SK-N-SH (cell line): ENCODE measurements around the gene PCSK7.
"Not testable (repeated sequence)": the region's sequence is repeated elsewhere in the genome, so short reads cannot be mapped to it uniquely, and the experiment has no call there.

Experiments
- CTCF ChIP-seq: fragments of 200-600 bp; sonication (generic); IDR thresholded peaks from 2 replicates; pipeline ENCODE4 v1.6.1; 2017; ENCODE audit warnings: antibody characterized with exemption, mild to moderate bottlenecking, moderate library complexity
- EZH2phosphoT487 ChIP-seq: fragments of 200-600 bp; sonication (generic); IDR thresholded peaks from 2 replicates; pipeline ENCODE4 v1.6.1; 2017; ENCODE audit warnings: low read depth, mixed run types, mild to moderate bottlenecking, antibody characterized with exemption, moderate library complexity, borderline replicate concordance
- JUND ChIP-seq: IDR thresholded peaks from 2 replicates; pipeline ENCODE4 v1.4.0; 2012
- MAX ChIP-seq: IDR thresholded peaks from 2 replicates; pipeline ENCODE4 v1.4.0; 2012; ENCODE audit warnings: low read depth
- POLR2AphosphoS5 ChIP-seq: IDR thresholded peaks from 2 replicates; pipeline ENCODE4 v1.6.1; 2012; ENCODE audit warnings: low read depth, low read length
- RAD21 ChIP-seq: IDR thresholded peaks from 2 replicates; pipeline ENCODE4 v1.6.1; 2012; ENCODE audit warnings: mild to moderate bottlenecking, low read length
- REST ChIP-seq: IDR thresholded peaks from 2 replicates; pipeline ENCODE4 v1.6.1; 2012; ENCODE audit warnings: mild to moderate bottlenecking, low read depth, low read length, moderate library complexity
- SIN3A ChIP-seq: IDR thresholded peaks from 2 replicates; pipeline ENCODE4 v1.6.1; 2012; ENCODE audit warnings: low read depth, mild to moderate bottlenecking, low read length, moderate library complexity, borderline replicate concordance
- TEAD4 ChIP-seq: IDR thresholded peaks from 2 replicates; pipeline ENCODE4 v1.4.0; 2012; ENCODE audit warnings: mild to moderate bottlenecking, borderline replicate concordance; ENCODE audit not compliant: insufficient read depth

- TF ChIP-seq RAD21, CTCF, JUND, EZH2phosphoT487, MAX, SIN3A, POLR2AphosphoS5, TEAD4, REST: not testable (repeated sequence)
These were observed 32.9 kb upstream of the PCSK7 start for GRCh38 chr11:117264624-117265323.
